ENCODE data around the gene APOF.

Gene APOF

GRCh38 chr12:56382611-56383010 is 20.0 kb upstream of the APOF start:
- Histone ChIP-seq H3K9me3 (no peaks in the 10 kb centered on the region), H3K4me1 (no peaks in the 10 kb centered on the region), H3K4me3 (no peak overlapping the region), H3K27me3 (no peaks in the 10 kb centered on the region), H3K27ac (no peak overlapping the region), H3K36me3 (no peaks in the 10 kb centered on the region)
- TF ChIP-seq CTCF (IDR thresholded peaks at IDR 0.05), result no peak
- no peak for DNase-seq
- intact Hi-C loops (cut with DNase I; ENCODE audit: low total_unique reads), result no loop called here

GRCh38 chr12:56377989-56378316 is 15.3 kb upstream of the APOF start:
- Histone ChIP-seq H3K27me3 (peaks cover 0 to 3% of the 10 kb centered on the region in 2 donors), H3K4me1 (no peaks in the 10 kb centered on the region), H3K9me3 (no peaks in the 10 kb centered on the region), H3K36me3 (no peaks in the 10 kb centered on the region), H3K27ac (no peak overlapping the region), H3K4me3 (no peak overlapping the region)
- TF ChIP-seq CTCF (IDR thresholded peaks at IDR 0.05), result no peak
- intact Hi-C loops (cut with DNase I; ENCODE audit: low total_unique reads), result no loop called here
- no peak for DNase-seq

- intact Hi-C loops (cut with DNase I; ENCODE audit: low total_unique reads), result no loop called here
- Histone ChIP-seq H3K4me3 (no peak overlapping the region), H3K36me3 (no peaks in the 10 kb centered on the region), H3K27me3 (peaks cover 0 to 3% of the 10 kb centered on the region in 2 donors), H3K27ac (no peak overlapping the region), H3K4me1 (no peaks in the 10 kb centered on the region), H3K9me3 (no peaks in the 10 kb centered on the region)
- no peak for TF ChIP-seq CTCF (IDR thresholded peaks at IDR 0.05)
- no peak for DNase-seq
Observed at GRCh38 chr12:56377310-56377988, 14.8 kb upstream of the APOF start.

GRCh38 chr12:56375598-56376434 is 13.2 kb upstream of the APOF start:
- Histone ChIP-seq H3K4me1 (no peaks in the 10 kb centered on the region), H3K27me3 (peaks cover 0 to 3% of the 10 kb centered on the region in 2 donors), H3K27ac (no peak overlapping the region), H3K36me3 (no peaks in the 10 kb centered on the region), H3K4me3 (no peak overlapping the region), H3K9me3 (no peaks in the 10 kb centered on the region)
- DNase-seq, result no peak
- intact Hi-C loops (cut with DNase I; ENCODE audit: low total_unique reads), result no loop called here
- TF ChIP-seq CTCF (IDR thresholded peaks at IDR 0.05), result no peak

GRCh38 chr12:56374726-56375597 is 12.3 kb upstream of the APOF start:
- intact Hi-C loops (cut with DNase I; ENCODE audit: low total_unique reads), result no loop called here
- Histone ChIP-seq H3K4me3 (no peak overlapping the region), H3K36me3 (no peaks in the 10 kb centered on the region), H3K9me3 (no peaks in the 10 kb centered on the region), H3K27me3 (peaks cover 0 to 3% of the 10 kb centered on the region in 2 donors), H3K4me1 (no peaks in the 10 kb centered on the region), H3K27ac (no peak overlapping the region)
- no peak for TF ChIP-seq CTCF (IDR thresholded peaks at IDR 0.05)
- no peak for DNase-seq

Measured in tibial artery (tissue), 4 donors.